Activated CD8-positive, alpha-beta memory T cell treated with anti-CD3 and anti-CD28 coated beads for 4 hours (primary cell): ENCODE results near the gene FOXP1.

Source experiments
- DNase-seq, 2 donors: peaks; one replicate each; pipeline ENCODE4 v3.0.0-alpha.2; 2020; ENCODE audit warnings: low read depth in 2 of 2

FOXP1 gene

GRCh38 chr3:71211083-71211482 lies 372.4 kb downstream of the FOXP1 start:
- DNase-seq = no peak

GRCh38 chr3:71210257-71211007 lies 373.1 kb downstream of the FOXP1 start:
- DNase-seq = no peak

DNA sequence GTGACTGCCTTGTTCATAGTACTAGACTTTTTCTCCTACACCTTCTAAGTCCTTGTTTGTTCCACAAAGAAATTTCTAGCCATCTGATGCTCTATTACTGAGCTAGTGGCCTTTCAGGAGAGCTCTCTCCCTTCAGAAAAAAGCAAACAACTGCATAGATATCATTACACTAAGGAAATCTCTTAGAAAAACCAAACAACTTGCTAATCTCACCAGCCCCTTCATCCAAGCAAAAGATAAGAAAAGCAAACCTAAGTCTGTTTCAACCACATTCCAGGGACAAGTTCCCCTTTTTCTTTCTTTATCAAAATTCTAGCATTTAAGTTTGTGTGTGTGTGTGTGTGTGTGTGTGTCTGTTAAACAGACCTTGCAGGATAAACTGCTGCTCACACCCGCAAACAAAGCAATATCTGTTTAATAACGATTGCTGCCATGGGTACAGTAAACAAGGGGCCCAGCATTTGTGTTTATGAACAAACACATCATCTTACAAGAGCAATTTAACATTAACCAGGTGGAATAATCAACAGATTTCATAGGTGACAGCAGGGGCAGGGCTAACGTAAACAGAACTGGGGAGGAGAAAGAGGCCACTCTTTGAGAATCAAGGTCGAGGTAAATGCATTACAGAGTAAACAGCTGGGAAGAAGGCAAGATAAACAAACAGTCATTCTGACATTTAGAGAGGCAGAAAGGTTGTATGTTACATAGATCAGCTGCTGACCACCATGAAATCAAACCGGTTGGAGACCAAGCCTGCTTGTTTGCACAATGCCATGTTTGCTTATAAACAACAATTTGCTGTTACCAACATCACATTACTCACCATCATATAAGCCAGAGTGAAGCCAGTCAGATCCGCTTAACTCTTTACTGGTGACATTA lies 375.1 kb downstream of the FOXP1 start:
- DNase-seq = no peak

- DNase-seq = no peak
Measured at GRCh38 chr3:71207632-71208031, 375.9 kb downstream of the FOXP1 start.

- DNase-seq = no peak
Measured at GRCh38 chr3:71206305-71207165, 377.0 kb downstream of the FOXP1 start.

DNA sequence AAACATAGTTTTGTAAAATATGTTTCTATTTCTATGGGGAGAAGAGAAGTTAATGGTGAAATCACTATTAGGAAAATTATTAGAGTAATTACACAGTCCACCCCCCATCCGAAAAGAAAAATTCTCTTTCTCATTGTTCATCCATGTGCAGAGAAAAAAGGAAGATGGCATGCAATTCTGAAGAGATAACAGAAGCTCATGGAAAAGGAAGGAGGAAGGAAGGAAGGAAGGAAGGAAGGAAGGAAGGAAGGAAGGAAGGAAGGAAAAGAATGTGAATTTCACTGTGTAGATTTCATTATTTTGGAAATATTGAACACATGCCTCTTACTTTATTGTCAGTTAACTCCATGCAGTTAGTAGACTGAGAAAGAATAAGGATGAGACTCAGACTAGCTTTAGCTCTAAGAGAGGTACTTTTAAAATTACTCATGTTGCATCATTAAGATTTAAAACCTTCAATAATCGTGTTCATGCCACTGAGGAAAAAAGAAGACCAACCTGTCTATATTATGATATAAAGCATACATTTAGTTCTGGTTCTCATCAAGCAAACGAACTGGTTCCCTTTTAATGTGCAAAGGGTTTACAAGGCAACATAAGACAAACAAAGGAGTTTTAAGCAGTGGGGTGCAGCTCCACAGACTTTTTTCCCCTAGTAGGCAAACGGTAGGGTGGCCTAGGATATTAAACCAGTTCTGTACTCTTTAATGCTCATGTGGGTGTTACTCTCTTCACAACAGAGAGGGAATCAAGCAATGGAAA lies 379.6 kb downstream of the FOXP1 start:
- DNase-seq = no peak

GRCh38 chr3:71202848-71203533 lies 380.5 kb downstream of the FOXP1 start:
- DNase-seq = no peak

- DNase-seq = no peak
Measured at GRCh38 chr3:71201939-71202338, 381.6 kb downstream of the FOXP1 start.

DNA sequence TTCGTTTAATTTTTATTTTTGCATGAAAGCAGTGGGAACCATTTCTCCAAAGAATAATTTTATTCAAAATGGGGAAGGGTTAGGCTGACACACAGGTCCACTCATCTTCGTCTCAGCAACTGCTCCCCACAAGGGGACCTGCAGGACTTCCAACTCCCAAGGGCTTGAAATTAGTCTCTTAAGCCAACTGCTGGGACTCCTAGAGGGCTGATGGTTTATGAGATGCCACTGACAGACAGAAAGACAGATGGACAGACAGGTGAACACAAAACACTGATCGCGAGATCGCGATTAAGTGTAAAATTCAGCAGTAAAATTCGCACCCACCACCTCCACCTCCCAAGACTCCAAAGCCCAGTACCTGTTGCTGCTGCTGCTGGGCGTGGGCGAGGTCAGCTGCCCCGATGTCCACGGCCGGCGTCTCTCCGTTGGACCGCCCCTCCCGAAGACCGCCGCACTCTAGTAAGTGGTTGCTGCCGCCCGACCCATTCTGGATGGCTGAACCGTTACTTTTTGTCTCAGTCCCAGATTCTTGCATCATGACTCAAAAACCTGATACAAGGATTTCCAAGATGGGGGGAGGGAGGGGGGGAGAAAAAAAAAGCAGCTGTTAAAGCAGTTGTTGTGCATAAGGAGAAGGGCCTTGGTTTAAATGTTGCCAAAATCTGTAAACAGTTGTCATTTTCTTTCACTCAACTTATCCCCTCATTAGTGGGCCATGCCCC lies 385.5 kb downstream of the FOXP1 start:
- DNase-seq = no peak

- DNase-seq = no peak
Measured at GRCh38 chr3:71195492-71195891, 388.0 kb downstream of the FOXP1 start.

DNA sequence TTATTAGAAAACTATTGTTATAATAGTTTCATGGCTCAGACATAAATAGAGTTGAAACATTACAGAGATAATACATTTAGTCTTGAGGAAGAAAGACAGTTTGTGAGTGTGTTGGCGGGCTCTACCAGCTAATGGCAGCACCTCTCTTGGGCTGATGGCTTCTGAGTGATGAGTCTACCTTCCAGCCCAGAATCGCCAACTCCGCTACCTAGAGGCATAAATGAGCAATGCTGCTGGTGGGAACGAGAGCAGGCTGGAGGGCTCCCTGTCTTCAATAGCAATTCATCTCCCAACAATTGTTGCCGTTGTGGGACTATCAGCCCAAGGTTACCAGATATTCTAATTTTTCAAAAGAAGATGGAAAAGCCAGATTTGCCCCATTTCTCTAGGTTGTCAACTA lies 388.7 kb downstream of the FOXP1 start:
- DNase-seq = no peak

DNA sequence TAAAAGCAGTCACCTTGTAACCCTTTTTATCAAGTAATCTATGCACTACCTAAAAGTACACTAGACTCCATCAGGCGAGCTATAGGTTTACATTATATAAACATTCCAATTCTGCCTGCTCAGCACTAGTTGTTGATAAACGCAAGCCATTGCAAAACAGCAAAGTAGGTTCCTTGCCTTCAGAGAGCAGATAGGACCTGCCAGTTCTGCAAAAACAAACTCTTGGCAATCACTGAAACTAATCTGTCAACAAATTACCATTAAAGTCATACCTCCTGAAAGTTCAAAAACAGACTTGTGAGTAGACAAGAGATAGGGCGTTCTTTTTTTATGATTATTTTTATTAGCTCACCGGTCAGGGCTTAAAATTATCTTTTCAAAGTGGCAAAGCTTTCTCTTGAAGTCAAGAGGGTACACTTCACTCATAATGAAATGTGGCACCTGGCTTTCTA lies 392.5 kb downstream of the FOXP1 start:
- DNase-seq = no peak

DNA sequence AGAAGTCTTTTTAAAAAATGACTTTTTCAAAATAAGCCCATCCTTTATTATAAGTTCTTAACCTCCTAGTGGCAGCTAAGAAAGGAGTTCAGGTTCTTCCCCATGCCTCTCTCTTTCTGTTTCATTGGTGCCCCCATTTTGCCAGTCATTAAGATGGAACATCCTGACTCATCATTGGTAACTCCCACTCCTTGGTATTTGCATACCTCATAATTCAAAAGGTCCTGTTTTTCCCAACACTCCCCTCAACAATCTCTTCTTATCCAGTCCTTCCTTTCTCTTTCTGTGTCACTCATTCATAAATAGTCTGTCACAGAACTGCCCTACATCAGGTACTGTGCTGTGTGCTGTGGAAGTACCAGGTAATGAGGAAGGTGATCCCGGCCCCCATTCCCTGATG lies 394.0 kb downstream of the FOXP1 start:
- DNase-seq = no peak

DNA sequence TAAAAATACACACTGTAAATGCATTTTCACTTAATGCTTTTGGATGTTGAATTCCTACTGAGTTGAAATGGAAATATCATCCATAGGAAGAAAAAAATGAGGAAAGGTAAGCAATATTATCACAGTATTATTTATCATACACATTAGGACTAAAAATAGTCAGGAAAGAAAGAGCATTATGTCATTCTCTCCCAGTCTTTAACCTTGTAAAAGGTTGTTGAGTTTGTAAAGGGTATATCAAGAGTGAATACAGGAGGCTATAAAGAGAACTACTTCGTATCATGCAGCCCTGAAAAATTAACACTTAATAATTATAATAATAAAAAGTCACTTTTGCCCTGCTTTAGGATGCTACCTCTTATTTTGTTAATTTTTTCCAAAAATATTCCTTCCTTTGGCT lies 395.8 kb downstream of the FOXP1 start:
- DNase-seq = no peak

GRCh38 chr3:71186801-71187200 lies 396.7 kb downstream of the FOXP1 start:
- no peak for DNase-seq

GRCh38 chr3:71185733-71186455 lies 397.6 kb downstream of the FOXP1 start:
- peak in 1 of 2 donors; percentile 11 for DNase-seq

- no peak for DNase-seq
Measured at GRCh38 chr3:71184252-71184651, 399.3 kb downstream of the FOXP1 start.

DNA sequence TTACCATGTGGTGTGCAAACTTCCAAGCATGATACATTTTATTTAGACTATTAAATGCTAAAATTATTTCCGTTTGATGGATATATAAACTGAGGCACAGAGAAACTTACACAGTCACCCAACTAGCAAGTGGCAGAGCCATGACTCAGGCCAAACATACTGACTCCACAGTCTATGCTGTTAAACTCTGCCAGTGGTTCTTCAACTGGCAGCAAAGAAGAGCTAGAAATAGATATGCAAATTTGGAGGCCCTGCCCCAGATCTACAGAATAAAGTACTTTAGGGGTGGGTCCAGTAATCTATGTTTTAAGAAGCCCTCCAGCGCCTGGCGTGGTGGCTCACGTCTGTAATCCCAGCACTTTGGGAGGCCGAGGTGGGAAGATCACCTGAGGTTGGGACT lies 400.0 kb downstream of the FOXP1 start:
- DNase-seq = no peak

DNA sequence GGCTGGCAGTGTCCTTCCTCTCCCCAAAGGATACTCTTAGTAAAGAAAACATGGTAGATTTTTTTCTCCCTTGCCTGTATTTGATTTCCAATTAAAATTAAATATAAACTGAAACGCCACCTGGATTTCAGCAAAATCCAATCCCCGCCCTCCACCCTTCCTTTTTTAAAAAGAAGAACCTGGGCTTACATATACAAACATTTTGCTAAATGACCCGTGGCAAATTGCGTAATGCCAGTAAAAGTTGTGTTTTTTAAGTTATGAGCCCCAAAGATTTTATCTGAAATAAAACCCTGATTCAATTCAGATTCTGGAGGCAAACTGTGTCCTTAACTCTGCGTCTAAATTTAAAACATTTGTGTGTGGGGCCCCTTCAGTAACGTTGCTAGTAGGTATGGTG lies 403.0 kb downstream of the FOXP1 start:
- no peak for DNase-seq
